C4-2B (cell line): ENCODE measurements around the gene NDUFB7.
"Not testable (repeated sequence)": the region's sequence is repeated elsewhere in the genome, so short reads cannot be mapped to it uniquely, and the experiment has no call there.

Experiments used
- H3K27ac ChIP-seq: fragments of 450-650 bp; 2 replicates; pipeline ENCODE4 v1.5.1; 2017
- ZFX ChIP-seq: fragments of 450-650 bp; IDR thresholded peaks from 2 replicates; pipeline ENCODE4 v1.6.1; 2017
- TF ChIP-seq, protein P1 (sequence below): fragments of 450-650 bp; conservative IDR thresholded peaks from 2 replicates; pipeline ENCODE4 v1.5.1; 2017; ENCODE audit warnings: mild to moderate bottlenecking

NDUFB7 gene

GRCh38 chr19:14544977-14545715 lies 26.7 kb downstream of the NDUFB7 start:
- no peak for TF ChIP-seq ZFX
- TF ChIP-seq, protein P1, sequence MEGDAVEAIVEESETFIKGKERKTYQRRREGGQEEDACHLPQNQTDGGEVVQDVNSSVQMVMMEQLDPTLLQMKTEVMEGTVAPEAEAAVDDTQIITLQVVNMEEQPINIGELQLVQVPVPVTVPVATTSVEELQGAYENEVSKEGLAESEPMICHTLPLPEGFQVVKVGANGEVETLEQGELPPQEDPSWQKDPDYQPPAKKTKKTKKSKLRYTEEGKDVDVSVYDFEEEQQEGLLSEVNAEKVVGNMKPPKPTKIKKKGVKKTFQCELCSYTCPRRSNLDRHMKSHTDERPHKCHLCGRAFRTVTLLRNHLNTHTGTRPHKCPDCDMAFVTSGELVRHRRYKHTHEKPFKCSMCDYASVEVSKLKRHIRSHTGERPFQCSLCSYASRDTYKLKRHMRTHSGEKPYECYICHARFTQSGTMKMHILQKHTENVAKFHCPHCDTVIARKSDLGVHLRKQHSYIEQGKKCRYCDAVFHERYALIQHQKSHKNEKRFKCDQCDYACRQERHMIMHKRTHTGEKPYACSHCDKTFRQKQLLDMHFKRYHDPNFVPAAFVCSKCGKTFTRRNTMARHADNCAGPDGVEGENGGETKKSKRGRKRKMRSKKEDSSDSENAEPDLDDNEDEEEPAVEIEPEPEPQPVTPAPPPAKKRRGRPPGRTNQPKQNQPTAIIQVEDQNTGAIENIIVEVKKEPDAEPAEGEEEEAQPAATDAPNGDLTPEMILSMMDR: no peak
- no peak overlapping the region for H3K27ac ChIP-seq

DNA sequence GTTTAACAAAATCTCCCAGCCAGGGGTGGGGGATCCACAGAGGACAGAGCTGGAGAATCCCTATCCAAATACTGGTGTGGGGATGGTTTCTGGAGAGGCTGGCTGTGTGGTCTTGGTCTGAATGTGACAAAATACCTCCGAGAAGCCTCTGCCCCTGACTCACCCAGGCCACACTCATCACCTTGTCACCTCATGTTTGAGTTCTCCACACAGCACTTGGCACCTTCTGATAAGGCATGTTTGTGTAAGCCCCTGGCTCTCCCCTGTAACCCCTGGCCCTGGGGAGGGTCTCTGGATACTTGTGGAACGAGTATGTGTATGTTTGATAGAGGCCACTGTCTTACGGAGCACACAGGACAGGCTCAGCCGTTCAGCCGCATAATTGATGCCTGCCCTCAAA lies 27.8 kb downstream of the NDUFB7 start:
- H3K27ac ChIP-seq: no peak overlapping the region
- TF ChIP-seq, protein P1: no peak
- TF ChIP-seq ZFX: no peak

DNA sequence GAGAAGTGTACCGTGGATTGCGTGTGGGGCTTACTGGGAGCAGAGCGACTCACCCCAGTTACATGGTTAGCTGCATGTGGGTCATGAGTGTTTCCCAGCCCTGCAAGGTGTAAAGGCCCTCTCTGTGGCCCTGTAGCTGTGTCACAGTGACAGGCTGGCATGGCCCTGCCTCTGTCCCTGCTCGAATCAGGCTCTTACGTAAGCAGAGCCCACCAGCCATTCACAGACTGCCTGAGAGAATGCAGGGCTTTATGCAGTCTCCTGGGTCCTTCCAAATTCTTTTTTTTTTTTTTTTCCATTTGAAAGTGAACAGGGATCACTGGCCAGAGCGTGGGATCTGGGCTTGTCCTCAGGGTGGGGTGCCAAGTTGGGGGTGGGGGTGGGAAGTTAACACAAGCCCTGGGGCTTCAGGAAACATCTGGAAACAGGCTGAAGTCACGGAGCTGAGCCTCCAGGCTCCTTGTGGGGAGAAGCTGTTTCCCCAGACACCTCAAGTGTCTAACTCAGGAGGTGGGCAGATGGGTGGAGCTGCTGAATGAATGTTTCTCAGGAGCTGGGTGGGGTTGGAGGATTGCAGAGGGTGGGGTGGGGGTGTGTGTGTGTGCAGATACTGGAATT lies 29.0 kb downstream of the NDUFB7 start:
- H3K27ac ChIP-seq: no peak overlapping the region
- TF ChIP-seq ZFX: no peak
- TF ChIP-seq, protein P1: no peak

DNA sequence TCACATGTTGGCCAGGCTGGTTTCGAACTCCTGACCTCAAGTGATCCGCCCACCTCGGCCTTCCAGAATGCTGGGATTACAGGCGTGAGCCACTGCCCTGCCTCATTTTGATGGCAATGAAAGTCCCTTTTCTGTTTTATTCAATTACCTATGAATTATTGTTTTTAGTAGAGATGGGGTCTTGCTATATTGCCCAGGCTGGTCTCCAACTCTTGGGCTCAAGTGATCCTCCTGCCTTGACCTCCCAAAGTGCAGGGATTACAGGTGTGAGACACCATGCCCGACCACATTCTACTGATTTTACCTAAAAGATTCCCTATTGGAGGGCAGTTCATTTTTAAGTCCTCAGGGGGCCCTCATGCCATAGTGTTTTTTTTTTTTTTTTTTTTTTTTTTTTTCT lies 29.9 kb downstream of the NDUFB7 start:
- not testable (repeated sequence) for H3K27ac ChIP-seq

- no peak overlapping the region for H3K27ac ChIP-seq
- no peak for TF ChIP-seq ZFX
- TF ChIP-seq, protein P1: no peak
Observed at GRCh38 chr19:14540741-14541525, 30.9 kb downstream of the NDUFB7 start.

- H3K27ac ChIP-seq: peak overlapping the region; percentile 42
- TF ChIP-seq, protein P1: no peak
- no peak for TF ChIP-seq ZFX
Observed at GRCh38 chr19:14536926-14537692, 34.8 kb downstream of the NDUFB7 start.

DNA sequence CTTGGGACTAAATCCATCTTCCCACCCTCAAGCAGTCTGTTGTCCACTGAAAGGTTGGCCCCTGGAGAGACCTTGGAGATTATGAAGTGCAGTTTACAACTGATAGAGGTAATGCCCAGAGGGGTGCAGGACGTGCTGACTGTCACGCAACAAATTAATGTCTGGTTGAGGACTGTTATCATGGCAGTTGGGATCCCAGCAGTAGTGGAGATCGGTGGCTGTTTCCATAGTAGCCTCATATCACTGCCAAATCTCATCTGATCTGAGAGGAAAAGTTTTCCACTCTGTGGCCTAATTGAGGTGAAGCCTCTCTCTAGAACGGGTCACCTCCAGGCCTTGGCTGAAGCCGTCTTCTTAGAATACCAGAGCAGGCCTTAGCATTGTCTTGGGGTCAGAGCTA lies 38.4 kb downstream of the NDUFB7 start:
- no peak for TF ChIP-seq ZFX
- TF ChIP-seq, protein P1: no peak
- H3K27ac ChIP-seq: no peak overlapping the region
